ENCODE measurements around the gene MSI2. TPM values are rescaled to one million over a fixed set of nuclear protein-coding genes. Genes with fewer than 3 reads are reported as not detected.

MSI2 gene
- total RNA-seq, 1 donor from 2014 or later = 60.6 TPM

DNA sequence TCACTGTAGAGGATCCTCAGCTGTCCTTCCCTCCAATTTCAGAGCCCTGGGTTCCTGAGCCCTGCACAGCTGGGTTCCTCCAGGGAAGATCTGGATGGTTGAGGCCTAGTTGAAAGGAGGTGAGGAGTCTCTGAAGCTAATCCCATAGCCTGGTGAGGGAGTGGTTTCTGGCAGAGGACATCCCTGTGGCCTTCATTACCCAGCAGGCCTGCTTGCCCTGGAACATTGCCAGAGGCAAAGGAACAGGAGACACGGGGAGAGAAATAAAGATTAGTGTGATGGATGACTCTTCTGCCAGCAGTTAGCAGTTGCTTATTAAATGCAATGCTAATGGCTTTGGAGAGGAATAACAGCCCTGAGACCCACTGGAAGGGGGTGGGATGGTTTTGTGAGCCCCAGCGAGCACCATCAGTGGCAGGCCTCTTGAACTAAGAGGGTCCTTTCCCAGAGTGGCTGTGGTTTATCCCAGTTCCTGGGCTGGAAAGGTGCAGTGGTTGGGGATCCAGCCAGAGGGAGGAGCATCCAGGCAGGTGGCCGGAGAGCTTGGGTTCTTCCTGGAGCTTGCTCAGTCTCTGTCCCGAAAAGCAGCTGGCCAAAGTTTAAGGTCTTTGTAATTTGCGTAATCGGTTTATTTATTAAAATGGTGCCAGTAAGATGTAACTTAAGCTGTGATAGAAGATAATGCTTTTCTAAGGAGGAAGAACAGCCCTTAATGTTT is 279.1 kb downstream of the MSI2 start:
- Mint-ChIP-seq H3K4me3 (ENCODE audit: unreplicated experiment) (no peak overlapping the region), H3K36me3 (ENCODE audit: low read depth, unreplicated experiment) (peaks cover 10% of the 10 kb centered on the region), H3K4me1 (ENCODE audit: unreplicated experiment) (peaks cover 38% of the 10 kb centered on the region), H3K9me3 (ENCODE audit: unreplicated experiment) (no peaks in the 10 kb centered on the region), H3K27ac (ENCODE audit: unreplicated experiment) (no peak overlapping the region), H3K27me3 (ENCODE audit: unreplicated experiment) (peaks cover 5% of the 10 kb centered on the region)
- TF ChIP-seq, protein P1, sequence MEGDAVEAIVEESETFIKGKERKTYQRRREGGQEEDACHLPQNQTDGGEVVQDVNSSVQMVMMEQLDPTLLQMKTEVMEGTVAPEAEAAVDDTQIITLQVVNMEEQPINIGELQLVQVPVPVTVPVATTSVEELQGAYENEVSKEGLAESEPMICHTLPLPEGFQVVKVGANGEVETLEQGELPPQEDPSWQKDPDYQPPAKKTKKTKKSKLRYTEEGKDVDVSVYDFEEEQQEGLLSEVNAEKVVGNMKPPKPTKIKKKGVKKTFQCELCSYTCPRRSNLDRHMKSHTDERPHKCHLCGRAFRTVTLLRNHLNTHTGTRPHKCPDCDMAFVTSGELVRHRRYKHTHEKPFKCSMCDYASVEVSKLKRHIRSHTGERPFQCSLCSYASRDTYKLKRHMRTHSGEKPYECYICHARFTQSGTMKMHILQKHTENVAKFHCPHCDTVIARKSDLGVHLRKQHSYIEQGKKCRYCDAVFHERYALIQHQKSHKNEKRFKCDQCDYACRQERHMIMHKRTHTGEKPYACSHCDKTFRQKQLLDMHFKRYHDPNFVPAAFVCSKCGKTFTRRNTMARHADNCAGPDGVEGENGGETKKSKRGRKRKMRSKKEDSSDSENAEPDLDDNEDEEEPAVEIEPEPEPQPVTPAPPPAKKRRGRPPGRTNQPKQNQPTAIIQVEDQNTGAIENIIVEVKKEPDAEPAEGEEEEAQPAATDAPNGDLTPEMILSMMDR (IDR thresholded peaks at IDR 0.05; ENCODE audit: unreplicated experiment) = no peak
- DNase-seq (ENCODE audit: low spot score) = no peak

DNA sequence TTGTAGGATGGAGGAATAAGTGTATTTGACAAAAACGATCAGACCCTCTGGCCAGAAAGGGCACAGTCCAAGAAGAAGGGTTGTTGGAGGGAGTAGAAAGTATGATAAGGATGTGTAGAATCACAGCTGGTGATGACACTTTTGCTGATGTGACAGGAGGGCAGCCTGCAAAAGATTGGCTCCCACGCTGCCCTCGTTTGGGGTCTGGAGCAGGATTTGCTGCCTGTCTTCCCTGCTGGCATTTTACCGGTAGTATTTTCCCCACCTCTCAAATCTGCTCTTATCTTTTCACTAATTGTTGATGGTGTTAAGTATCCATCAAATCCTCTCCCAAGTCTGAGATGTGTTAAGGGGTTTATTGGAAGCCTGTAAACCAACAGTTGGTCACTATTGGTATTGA is 280.0 kb downstream of the MSI2 start:
- DNase-seq (ENCODE audit: low spot score) = no peak
- Mint-ChIP-seq H3K27me3 (ENCODE audit: unreplicated experiment) (peaks cover 5% of the 10 kb centered on the region), H3K4me1 (ENCODE audit: unreplicated experiment) (peaks cover 31% of the 10 kb centered on the region), H3K27ac (ENCODE audit: unreplicated experiment) (no peak overlapping the region), H3K9me3 (ENCODE audit: unreplicated experiment) (no peaks in the 10 kb centered on the region), H3K36me3 (ENCODE audit: low read depth, unreplicated experiment) (peaks cover 10% of the 10 kb centered on the region), H3K4me3 (ENCODE audit: unreplicated experiment) (no peak overlapping the region)
- TF ChIP-seq, protein P1 (IDR thresholded peaks at IDR 0.05; ENCODE audit: unreplicated experiment) = no peak

DNA sequence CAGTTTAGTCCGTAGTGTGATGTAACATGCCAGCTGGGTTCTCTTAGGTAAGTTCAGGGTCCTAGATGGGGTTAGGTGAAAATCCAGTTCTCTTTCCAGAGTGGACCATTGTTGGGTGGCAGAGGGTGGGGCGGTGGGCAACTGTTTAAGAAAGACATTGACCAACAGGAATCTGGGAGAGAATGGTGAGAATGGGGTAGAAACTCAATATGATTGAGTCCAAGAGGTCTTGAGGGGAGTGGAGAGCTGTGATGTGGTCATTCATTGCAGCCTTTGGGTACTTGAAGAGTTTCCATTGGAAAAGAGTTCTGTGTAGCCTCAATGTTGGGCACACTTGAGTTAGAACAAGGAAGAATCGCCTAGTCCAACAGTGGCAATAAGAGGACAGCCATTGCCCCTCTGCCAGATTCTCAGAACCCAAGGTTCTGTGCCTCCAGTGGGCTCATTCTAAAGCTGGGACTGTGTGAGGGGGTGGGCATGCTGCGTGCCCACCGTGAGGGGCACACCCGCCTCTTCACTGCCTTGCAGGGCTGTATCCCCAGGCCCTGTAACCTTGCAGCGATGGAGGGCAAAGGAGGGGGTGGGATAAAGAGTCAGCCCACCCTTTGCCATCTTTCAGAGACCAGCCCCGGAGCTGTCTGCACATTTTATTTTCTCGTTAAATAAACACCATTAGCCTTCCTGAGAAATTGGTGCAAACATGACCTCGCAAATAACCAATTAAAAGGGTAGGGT is 280.6 kb downstream of the MSI2 start:
- no peak overlapping the region for H3K4me3 Mint-ChIP-seq (ENCODE audit: unreplicated experiment)
- H3K4me1 Mint-ChIP-seq (ENCODE audit: unreplicated experiment) = peaks cover 24% of the 10 kb centered on the region
- H3K27me3 Mint-ChIP-seq (ENCODE audit: unreplicated experiment) = peaks cover 4% of the 10 kb centered on the region

DNA sequence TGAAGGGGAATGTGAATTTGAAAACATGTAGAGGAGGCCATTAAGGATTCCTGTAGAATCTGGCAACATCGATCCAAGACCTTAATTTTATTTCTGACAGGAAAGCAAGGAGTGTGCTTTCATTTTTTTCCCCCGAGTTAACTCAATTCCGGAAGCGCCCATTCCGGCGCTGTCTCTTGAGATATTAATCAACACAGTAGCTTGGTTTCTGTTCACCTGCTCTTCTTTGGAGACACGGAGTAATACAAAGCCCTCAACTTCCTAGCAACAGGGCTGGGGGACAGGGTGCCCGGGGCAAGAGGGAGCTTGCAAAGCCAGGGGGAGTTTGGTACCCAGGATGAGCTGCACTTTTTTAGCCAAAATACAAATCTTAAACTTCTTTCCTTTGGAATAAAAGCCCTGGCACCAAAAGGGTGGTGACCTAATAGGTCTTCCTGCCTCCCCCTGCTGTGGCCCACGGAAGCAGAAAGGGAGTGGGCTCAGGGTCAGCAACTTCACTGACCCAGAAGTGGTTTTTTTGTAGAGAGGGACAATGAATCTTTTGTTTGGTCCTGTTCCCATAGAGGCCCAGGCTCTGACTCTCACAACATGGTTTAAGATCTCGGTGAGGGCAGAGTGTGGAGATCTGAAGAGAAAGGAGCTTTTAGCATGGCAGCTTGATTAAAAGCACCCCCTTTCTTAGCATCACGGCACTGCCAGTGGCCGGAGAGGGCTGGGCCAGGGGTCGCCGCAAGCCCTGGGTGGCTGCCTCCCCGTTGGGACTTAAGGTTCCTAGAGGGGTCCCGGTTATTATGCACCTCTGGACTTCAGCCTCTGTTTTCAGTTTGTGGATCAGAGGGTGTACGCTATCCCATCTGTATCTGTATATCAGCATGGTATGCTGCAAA is 281.4 kb downstream of the MSI2 start:
- H3K27ac Mint-ChIP-seq (ENCODE audit: unreplicated experiment) = no peak overlapping the region
- peaks cover 4% of the 10 kb centered on the region for H3K27me3 Mint-ChIP-seq (ENCODE audit: unreplicated experiment)
- peaks cover 22% of the 10 kb centered on the region for H3K4me1 Mint-ChIP-seq (ENCODE audit: unreplicated experiment)
- TF ChIP-seq, protein P1 (IDR thresholded peaks at IDR 0.05; ENCODE audit: unreplicated experiment) = no peak
- H3K4me3 Mint-ChIP-seq (ENCODE audit: unreplicated experiment) = no peak overlapping the region
- peaks cover 10% of the 10 kb centered on the region for H3K36me3 Mint-ChIP-seq (ENCODE audit: low read depth, unreplicated experiment)
- no peak for DNase-seq (ENCODE audit: low spot score)
- no peaks in the 10 kb centered on the region for H3K9me3 Mint-ChIP-seq (ENCODE audit: unreplicated experiment)

More for the DNA sequence above, 280.6 kb downstream of the MSI2 start:
- TF ChIP-seq, protein P1 (IDR thresholded peaks at IDR 0.05; ENCODE audit: unreplicated experiment) = no peak
- H3K9me3 Mint-ChIP-seq (ENCODE audit: unreplicated experiment) = no peaks in the 10 kb centered on the region
- DNase-seq (ENCODE audit: low spot score) = no peak
- no peak overlapping the region for H3K27ac Mint-ChIP-seq (ENCODE audit: unreplicated experiment)
- peaks cover 10% of the 10 kb centered on the region for H3K36me3 Mint-ChIP-seq (ENCODE audit: low read depth, unreplicated experiment)

Measured in endothelial cell (in vitro differentiated cells).